GM21367 (cell line): Measurements from ENCODE around the gene SELENOH.
A peak's percentile ranks its signal among the peaks of the same experiment; 100 is the strongest.

Experiments used
- ATAC-seq: cut with Tn5 transposase; IDR thresholded peaks from one replicate; pipeline ENCODE4 v1.9.1; 2021; ENCODE audit not compliant: unreplicated experiment

SELENOH gene

GRCh38 chr11:57778318-57779037 is 37.2 kb downstream of the SELENOH start:
- no peak for ATAC-seq

- no peak for ATAC-seq
These were observed 38.0 kb downstream of the SELENOH start for GRCh38 chr11:57779276-57779675.

GRCh38 chr11:57781529-57781943 is 40.2 kb downstream of the SELENOH start:
- ATAC-seq: no peak

- no peak for ATAC-seq
These were observed 43.8 kb downstream of the SELENOH start for GRCh38 chr11:57785072-57785471.

GRCh38 chr11:57786436-57786835 is 45.1 kb downstream of the SELENOH start:
- ATAC-seq: no peak

- no peak for ATAC-seq
These were observed 45.8 kb downstream of the SELENOH start for GRCh38 chr11:57787006-57787604.

GRCh38 chr11:57787920-57788702 is 46.8 kb downstream of the SELENOH start:
- ATAC-seq: peak; percentile 34

- no peak for ATAC-seq
These were observed 47.4 kb downstream of the SELENOH start for GRCh38 chr11:57788703-57789088.

- no peak for ATAC-seq
These were observed 50.2 kb downstream of the SELENOH start for GRCh38 chr11:57791321-57792059.

- ATAC-seq: peak; percentile 87
These were observed 50.8 kb downstream of the SELENOH start for GRCh38 chr11:57792060-57792541.

GRCh38 chr11:57792870-57793269 is 51.6 kb downstream of the SELENOH start:
- ATAC-seq: no peak
